ENCODE results near the gene EGFL7.
A peak's percentile ranks its signal among the peaks of the same experiment; 100 is the strongest.

EGFL7 gene

DNA sequence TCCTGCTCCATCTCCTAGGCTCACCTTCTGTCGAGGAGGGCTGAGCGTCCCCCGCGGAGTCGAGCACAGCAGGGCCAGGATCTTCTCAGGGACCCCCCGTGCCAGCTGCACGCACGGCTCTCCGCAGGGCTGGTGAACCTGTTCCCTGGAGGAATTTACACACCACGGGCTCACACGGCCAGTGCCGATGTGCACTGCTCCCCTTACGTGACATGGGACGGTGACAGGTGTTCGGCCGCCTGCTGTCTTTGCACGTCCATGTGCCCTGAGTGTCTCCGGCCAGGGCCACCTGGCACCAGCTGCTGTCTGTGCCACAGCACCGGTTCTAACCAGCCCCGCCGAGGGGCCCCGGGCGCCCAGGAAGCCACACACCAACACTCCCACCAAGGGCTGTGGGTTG is 33.2 kb downstream of the EGFL7 start:
- no peak overlapping the region for H2BK120ac ChIP-seq (ENCODE audit: low read depth, low read length)
- H3K36me3 ChIP-seq (ENCODE audit: control insufficient read depth, insufficient read depth, low read length), result no peaks in the 10 kb centered on the region
- DNase-seq, result no peak
- no peak overlapping the region for H2BK5ac ChIP-seq (ENCODE audit: low read length)
- H2AK5ac ChIP-seq (ENCODE audit: low read length), result no peak overlapping the region
- H3K79me1 ChIP-seq (ENCODE audit: low read length), result no peaks in the 10 kb centered on the region
- no peak overlapping the region for H3K18ac ChIP-seq (ENCODE audit: low read length)
- no peak overlapping the region for H4K5ac ChIP-seq (ENCODE audit: low read length)
- no peaks in the 10 kb centered on the region for H3K79me2 ChIP-seq (ENCODE audit: control insufficient read depth, insufficient read depth, low read length)
- H4K8ac ChIP-seq (ENCODE audit: low read depth, low read length), result no peak overlapping the region
- peaks cover 2% of the 10 kb centered on the region for H3K4me1 ChIP-seq (ENCODE audit: control insufficient read depth, low read depth, low read length)
- no peak overlapping the region for H2BK15ac ChIP-seq (replicated peaks; ENCODE audit: low read depth)
- no peak overlapping the region for H3K27ac ChIP-seq (ENCODE audit: low read depth, low read length)
- no peak overlapping the region for H3K23ac ChIP-seq (ENCODE audit: low read length)
- H3K27me3 ChIP-seq (ENCODE audit: insufficient read depth, low read length, poor library complexity), result no peaks in the 10 kb centered on the region
- H3K56ac ChIP-seq (ENCODE audit: low read length), result no peak overlapping the region
- WGBS (ENCODE audit: extremely low coverage, insufficient coverage, low lambda C conversion rate), result no CpG with 5 or more reads among the region's 23 CpGs
- H3K4me3 ChIP-seq (ENCODE audit: low read length), result no peak overlapping the region
- H3K4me2 ChIP-seq (ENCODE audit: low read length), result no peak overlapping the region
- no peak overlapping the region for H3K4ac ChIP-seq (ENCODE audit: low read depth, low read length)
- no peak overlapping the region for H3K9ac ChIP-seq (ENCODE audit: low read length)

DNA sequence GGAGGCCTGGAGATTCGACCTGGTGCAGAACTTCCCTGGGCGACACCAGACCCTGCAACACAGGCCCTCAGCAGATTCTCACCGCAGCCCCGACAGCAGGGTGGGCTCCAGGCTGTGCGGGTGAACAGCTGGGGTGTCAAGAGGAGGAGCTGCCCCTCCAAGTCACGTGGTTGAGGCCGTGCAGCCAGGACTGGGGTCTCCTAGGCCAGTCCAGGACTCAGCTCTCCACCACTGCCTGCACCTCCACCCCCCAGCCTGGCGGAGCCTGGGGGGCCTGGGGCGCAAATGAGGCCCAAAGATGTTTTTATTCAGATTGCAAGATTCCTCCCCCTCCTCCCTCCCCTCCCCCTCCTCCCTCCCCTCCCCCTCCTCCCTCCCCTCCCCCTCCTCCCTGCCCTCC is 33.8 kb downstream of the EGFL7 start:
- Histone ChIP-seq H4K5ac (ENCODE audit: low read length) (no peak overlapping the region), H3K27me3 (ENCODE audit: insufficient read depth, low read length, poor library complexity) (no peaks in the 10 kb centered on the region), H3K56ac (ENCODE audit: low read length) (no peak overlapping the region), H3K36me3 (ENCODE audit: control insufficient read depth, insufficient read depth, low read length) (no peaks in the 10 kb centered on the region), H3K4me2 (ENCODE audit: low read length) (no peak overlapping the region), H2AK5ac (ENCODE audit: low read length) (no peak overlapping the region), H3K27ac (ENCODE audit: low read depth, low read length) (no peak overlapping the region), H3K79me1 (ENCODE audit: low read length) (no peaks in the 10 kb centered on the region), H3K23ac (ENCODE audit: low read length) (no peak overlapping the region), H3K4me3 (ENCODE audit: low read length) (no peak overlapping the region), H3K9ac (ENCODE audit: low read length) (no peak overlapping the region), H3K18ac (ENCODE audit: low read length) (no peak overlapping the region), H3K4ac (ENCODE audit: low read depth, low read length) (no peak overlapping the region), H2BK15ac (replicated peaks; ENCODE audit: low read depth) (no peak overlapping the region), H2BK120ac (ENCODE audit: low read depth, low read length) (no peak overlapping the region), H4K8ac (ENCODE audit: low read depth, low read length) (no peak overlapping the region), H3K4me1 (ENCODE audit: control insufficient read depth, low read depth, low read length) (peaks cover 2% of the 10 kb centered on the region), H2BK5ac (ENCODE audit: low read length) (no peak overlapping the region), H3K79me2 (ENCODE audit: control insufficient read depth, insufficient read depth, low read length) (no peaks in the 10 kb centered on the region)
- no peak for DNase-seq
- WGBS (ENCODE audit: extremely low coverage, insufficient coverage, low lambda C conversion rate), result no CpG with 5 or more reads among the region's 9 CpGs

DNA sequence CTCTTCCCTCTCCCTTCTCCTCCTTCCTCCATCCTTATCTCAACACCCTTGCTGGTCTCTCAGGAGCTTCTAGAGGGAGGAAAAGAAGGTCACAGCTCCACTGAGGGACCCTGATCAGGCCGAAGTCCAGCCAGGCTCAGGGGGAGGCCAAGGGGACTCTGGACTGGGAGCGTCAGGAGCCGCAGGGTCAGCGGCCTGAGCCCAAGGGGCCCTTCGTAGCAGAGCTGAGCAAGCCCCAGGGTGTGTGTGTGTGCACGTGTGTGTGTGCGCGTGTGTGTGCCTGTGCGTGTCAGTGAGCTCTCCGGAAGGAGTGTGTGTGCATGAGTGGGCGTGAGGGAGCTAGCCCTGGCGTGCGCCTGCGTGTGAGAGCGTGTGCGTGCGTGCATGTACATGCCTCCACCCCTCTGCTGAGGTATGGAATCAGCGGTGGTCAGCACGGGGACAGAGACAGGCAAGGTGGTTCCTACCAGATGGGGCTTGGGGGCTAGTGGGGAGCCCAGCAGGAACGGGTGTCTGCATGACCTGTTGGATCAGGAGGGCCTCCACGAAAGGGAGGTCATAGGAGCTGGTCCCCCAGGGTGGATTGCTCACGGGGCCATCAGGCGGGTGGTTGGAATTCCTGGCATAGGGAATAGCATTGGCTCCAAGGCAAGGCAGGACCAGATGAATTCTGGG is 34.6 kb downstream of the EGFL7 start:
- Histone ChIP-seq H3K9ac (ENCODE audit: low read length) (no peak overlapping the region), H3K27me3 (ENCODE audit: insufficient read depth, low read length, poor library complexity) (no peaks in the 10 kb centered on the region), H3K27ac (ENCODE audit: low read depth, low read length) (no peak overlapping the region), H3K56ac (ENCODE audit: low read length) (peak overlapping the region; percentile 25), H3K36me3 (ENCODE audit: control insufficient read depth, insufficient read depth, low read length) (no peaks in the 10 kb centered on the region), H2BK5ac (ENCODE audit: low read length) (no peak overlapping the region), H3K79me2 (ENCODE audit: control insufficient read depth, insufficient read depth, low read length) (no peaks in the 10 kb centered on the region), H3K4me1 (ENCODE audit: control insufficient read depth, low read depth, low read length) (peaks cover 2% of the 10 kb centered on the region), H3K4me2 (ENCODE audit: low read length) (no peak overlapping the region), H2AK5ac (ENCODE audit: low read length) (no peak overlapping the region), H3K79me1 (ENCODE audit: low read length) (no peaks in the 10 kb centered on the region), H3K18ac (ENCODE audit: low read length) (no peak overlapping the region), H4K5ac (ENCODE audit: low read length) (no peak overlapping the region), H2BK15ac (replicated peaks; ENCODE audit: low read depth) (no peak overlapping the region), H3K4me3 (ENCODE audit: low read length) (no peak overlapping the region), H3K4ac (ENCODE audit: low read depth, low read length) (no peak overlapping the region), H4K8ac (ENCODE audit: low read depth, low read length) (no peak overlapping the region), H3K23ac (ENCODE audit: low read length) (no peak overlapping the region), H2BK120ac (ENCODE audit: low read depth, low read length) (no peak overlapping the region)
- DNase-seq, result no peak
- WGBS (ENCODE audit: extremely low coverage, insufficient coverage, low lambda C conversion rate), result no CpG with 5 or more reads among the region's 23 CpGs

DNA sequence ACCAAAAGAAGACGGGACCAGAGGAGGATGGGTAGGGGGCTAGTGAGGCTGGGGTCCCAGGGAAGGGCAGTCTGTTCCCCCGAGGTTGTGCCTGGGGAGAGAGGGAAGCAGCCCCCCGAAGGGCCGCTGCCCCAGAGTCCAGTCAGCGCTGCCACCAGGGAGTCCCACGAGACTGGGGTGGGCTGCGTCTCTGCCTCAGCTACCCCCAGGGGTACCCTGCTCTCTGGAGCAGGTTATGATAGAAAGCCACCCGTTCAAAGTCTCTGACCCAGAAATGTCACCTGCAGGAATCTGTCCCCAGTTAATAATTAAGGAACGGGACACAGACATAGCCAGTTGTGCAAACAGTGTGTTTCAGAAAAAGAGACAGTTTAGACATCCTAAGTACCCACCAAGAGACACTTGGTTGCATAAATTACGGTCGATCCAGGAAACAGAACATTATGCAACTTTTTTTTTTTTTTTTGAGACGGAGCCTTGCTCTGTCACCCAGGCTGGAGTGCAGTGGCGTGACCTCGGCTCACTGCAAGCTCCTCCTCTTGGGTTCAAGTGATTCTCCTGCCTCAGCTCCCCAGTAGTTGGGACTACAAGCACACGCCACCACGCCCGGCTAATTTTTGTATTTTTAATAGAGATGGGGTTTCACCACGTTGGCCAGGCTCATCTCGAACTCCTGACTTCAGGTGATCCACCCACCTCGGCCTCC is 35.3 kb downstream of the EGFL7 start:
- Histone ChIP-seq H4K8ac (ENCODE audit: low read depth, low read length) (no peak overlapping the region), H3K79me2 (ENCODE audit: control insufficient read depth, insufficient read depth, low read length) (no peaks in the 10 kb centered on the region), H3K4ac (ENCODE audit: low read depth, low read length) (no peak overlapping the region), H3K4me3 (ENCODE audit: low read length) (no peak overlapping the region), H2AK5ac (ENCODE audit: low read length) (no peak overlapping the region), H2BK5ac (ENCODE audit: low read length) (no peak overlapping the region), H3K23ac (ENCODE audit: low read length) (no peak overlapping the region), H3K79me1 (ENCODE audit: low read length) (no peaks in the 10 kb centered on the region), H3K4me2 (ENCODE audit: low read length) (no peak overlapping the region), H3K27ac (ENCODE audit: low read depth, low read length) (no peak overlapping the region), H4K5ac (ENCODE audit: low read length) (no peak overlapping the region), H3K27me3 (ENCODE audit: insufficient read depth, low read length, poor library complexity) (no peaks in the 10 kb centered on the region), H3K18ac (ENCODE audit: low read length) (no peak overlapping the region), H3K9ac (ENCODE audit: low read length) (no peak overlapping the region), H2BK120ac (ENCODE audit: low read depth, low read length) (no peak overlapping the region), H3K36me3 (ENCODE audit: control insufficient read depth, insufficient read depth, low read length) (no peaks in the 10 kb centered on the region), H2BK15ac (replicated peaks; ENCODE audit: low read depth) (no peak overlapping the region), H3K4me1 (ENCODE audit: control insufficient read depth, low read depth, low read length) (peaks cover 2% of the 10 kb centered on the region), H3K56ac (ENCODE audit: low read length) (no peak overlapping the region)
- DNase-seq, result no peak
- WGBS (ENCODE audit: extremely low coverage, insufficient coverage, low lambda C conversion rate), result no CpG with 5 or more reads among the region's 20 CpGs

- Histone ChIP-seq H3K23ac (ENCODE audit: low read length) (no peak overlapping the region), H2BK15ac (replicated peaks; ENCODE audit: low read depth) (no peak overlapping the region), H3K4me2 (ENCODE audit: low read length) (no peak overlapping the region), H3K27ac (ENCODE audit: low read depth, low read length) (no peak overlapping the region), H2BK5ac (ENCODE audit: low read length) (no peak overlapping the region), H3K18ac (ENCODE audit: low read length) (no peak overlapping the region), H3K4me1 (ENCODE audit: control insufficient read depth, low read depth, low read length) (peaks cover 2% of the 10 kb centered on the region), H3K9ac (ENCODE audit: low read length) (no peak overlapping the region), H3K36me3 (ENCODE audit: control insufficient read depth, insufficient read depth, low read length) (no peaks in the 10 kb centered on the region), H2AK5ac (ENCODE audit: low read length) (no peak overlapping the region), H3K4me3 (ENCODE audit: low read length) (no peak overlapping the region), H3K4ac (ENCODE audit: low read depth, low read length) (no peak overlapping the region), H3K27me3 (ENCODE audit: insufficient read depth, low read length, poor library complexity) (no peaks in the 10 kb centered on the region), H3K56ac (ENCODE audit: low read length) (no peak overlapping the region), H4K8ac (ENCODE audit: low read depth, low read length) (no peak overlapping the region), H4K5ac (ENCODE audit: low read length) (no peak overlapping the region), H2BK120ac (ENCODE audit: low read depth, low read length) (no peak overlapping the region), H3K79me2 (ENCODE audit: control insufficient read depth, insufficient read depth, low read length) (no peaks in the 10 kb centered on the region), H3K79me1 (ENCODE audit: low read length) (no peaks in the 10 kb centered on the region)
- no peak for DNase-seq
- no CpG with 5 or more reads among the region's 11 CpGs for WGBS (ENCODE audit: extremely low coverage, insufficient coverage, low lambda C conversion rate)
Measured at GRCh38 chr9:136698635-136699246, 36.0 kb downstream of the EGFL7 start.

All from mesendoderm (in vitro differentiated cells).